ENCODE data around the gene TMEM132E. TPM values are rescaled to one million over a fixed set of nuclear protein-coding genes. Genes with fewer than 3 reads are reported as not detected.

Gene TMEM132E
- total and polyA plus RNA-seq, 11 donors: 0.04 to 0.20 (median 0.09) TPM; not detected in 8

- H3K27me3 ChIP-seq: peaks cover 4 to 84% (median 21%) of the 10 kb centered on the region in 9 donors
- ATAC-seq: no peak
- intact Hi-C loops (cut with DNase I): no loop called here
Observed at GRCh38 chr17:34568953-34569352, 10.4 kb upstream of the TMEM132E start.

GRCh38 chr17:34569591-34569990, 9.8 kb upstream of the TMEM132E start:
- no peaks in the 10 kb centered on the region for H3K9me3 ChIP-seq
- peaks cover 2 to 90% (median 21%) of the 10 kb centered on the region in 9 donors for H3K27me3 ChIP-seq
- no peak overlapping the region for H3K4me3 ChIP-seq
- H3K36me3 ChIP-seq: no peaks in the 10 kb centered on the region
- WGBS, 4 donors: 23 to 43% (median 40%) methylated on average over 2 of the region's 2 CpGs
- TF ChIP-seq, protein P1, sequence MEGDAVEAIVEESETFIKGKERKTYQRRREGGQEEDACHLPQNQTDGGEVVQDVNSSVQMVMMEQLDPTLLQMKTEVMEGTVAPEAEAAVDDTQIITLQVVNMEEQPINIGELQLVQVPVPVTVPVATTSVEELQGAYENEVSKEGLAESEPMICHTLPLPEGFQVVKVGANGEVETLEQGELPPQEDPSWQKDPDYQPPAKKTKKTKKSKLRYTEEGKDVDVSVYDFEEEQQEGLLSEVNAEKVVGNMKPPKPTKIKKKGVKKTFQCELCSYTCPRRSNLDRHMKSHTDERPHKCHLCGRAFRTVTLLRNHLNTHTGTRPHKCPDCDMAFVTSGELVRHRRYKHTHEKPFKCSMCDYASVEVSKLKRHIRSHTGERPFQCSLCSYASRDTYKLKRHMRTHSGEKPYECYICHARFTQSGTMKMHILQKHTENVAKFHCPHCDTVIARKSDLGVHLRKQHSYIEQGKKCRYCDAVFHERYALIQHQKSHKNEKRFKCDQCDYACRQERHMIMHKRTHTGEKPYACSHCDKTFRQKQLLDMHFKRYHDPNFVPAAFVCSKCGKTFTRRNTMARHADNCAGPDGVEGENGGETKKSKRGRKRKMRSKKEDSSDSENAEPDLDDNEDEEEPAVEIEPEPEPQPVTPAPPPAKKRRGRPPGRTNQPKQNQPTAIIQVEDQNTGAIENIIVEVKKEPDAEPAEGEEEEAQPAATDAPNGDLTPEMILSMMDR (IDR thresholded peaks at IDR 0.05): no peak
- TF ChIP-seq POLR2A (IDR thresholded peaks at IDR 0.05): no peak
- DNase-seq: no peak
- intact Hi-C loops (cut with DNase I): no loop called here
- H3K4me1 ChIP-seq: no peaks in the 10 kb centered on the region
- ATAC-seq: no peak
- no peak overlapping the region for H3K27ac ChIP-seq

More at GRCh38 chr17:34568953-34569352, 10.4 kb upstream of the TMEM132E start:
- H3K27ac ChIP-seq: no peak overlapping the region
- no peaks in the 10 kb centered on the region for H3K36me3 ChIP-seq
- DNase-seq: no peak
- H3K4me1 ChIP-seq: no peaks in the 10 kb centered on the region
- H3K4me3 ChIP-seq: no peak overlapping the region
- H3K9me3 ChIP-seq: no peaks in the 10 kb centered on the region
- WGBS, 4 donors: 66 to 87% (median 80%) methylated on average over 5 to 6 of the region's 6 CpGs
- no peak for TF ChIP-seq POLR2A (IDR thresholded peaks at IDR 0.05)
- TF ChIP-seq, protein P1 (IDR thresholded peaks at IDR 0.05): no peak

DNA sequence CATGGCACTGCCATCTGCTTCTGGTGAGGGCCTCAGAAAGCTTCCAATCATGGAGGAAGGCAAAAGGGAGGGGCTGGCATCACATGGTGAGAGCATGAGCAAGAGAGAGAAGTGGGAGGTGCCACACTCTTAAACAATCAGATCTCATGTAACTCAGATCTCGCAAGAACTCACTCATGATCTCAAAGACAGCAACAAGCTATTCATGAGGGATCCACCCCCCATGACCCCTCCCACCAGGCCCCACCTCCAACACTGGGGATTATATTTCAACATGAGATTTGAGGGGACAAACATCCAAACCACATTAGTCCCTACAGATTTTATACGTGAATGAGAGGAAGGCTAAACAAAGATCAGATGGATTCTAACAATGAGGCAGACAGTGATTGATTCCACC, 8.9 kb upstream of the TMEM132E start:
- Histone ChIP-seq H3K27ac (no peak overlapping the region), H3K36me3 (no peaks in the 10 kb centered on the region), H3K4me3 (no peak overlapping the region), H3K9me3 (peaks cover 0 to 4% (median 0%) of the 10 kb centered on the region in 12 donors), H3K4me1 (no peaks in the 10 kb centered on the region), H3K27me3 (peaks cover 0 to 96% (median 21%) of the 10 kb centered on the region in 9 donors)
- TF ChIP-seq, protein P1 (IDR thresholded peaks at IDR 0.05): no peak
- TF ChIP-seq POLR2A (IDR thresholded peaks at IDR 0.05): no peak
- DNase-seq: no peak
- intact Hi-C loops (cut with DNase I): no loop called here
- 40 to 46% (median 43%) methylated on average over 2 of the region's 2 CpGs for WGBS, 4 donors
- ATAC-seq: no peak

DNA sequence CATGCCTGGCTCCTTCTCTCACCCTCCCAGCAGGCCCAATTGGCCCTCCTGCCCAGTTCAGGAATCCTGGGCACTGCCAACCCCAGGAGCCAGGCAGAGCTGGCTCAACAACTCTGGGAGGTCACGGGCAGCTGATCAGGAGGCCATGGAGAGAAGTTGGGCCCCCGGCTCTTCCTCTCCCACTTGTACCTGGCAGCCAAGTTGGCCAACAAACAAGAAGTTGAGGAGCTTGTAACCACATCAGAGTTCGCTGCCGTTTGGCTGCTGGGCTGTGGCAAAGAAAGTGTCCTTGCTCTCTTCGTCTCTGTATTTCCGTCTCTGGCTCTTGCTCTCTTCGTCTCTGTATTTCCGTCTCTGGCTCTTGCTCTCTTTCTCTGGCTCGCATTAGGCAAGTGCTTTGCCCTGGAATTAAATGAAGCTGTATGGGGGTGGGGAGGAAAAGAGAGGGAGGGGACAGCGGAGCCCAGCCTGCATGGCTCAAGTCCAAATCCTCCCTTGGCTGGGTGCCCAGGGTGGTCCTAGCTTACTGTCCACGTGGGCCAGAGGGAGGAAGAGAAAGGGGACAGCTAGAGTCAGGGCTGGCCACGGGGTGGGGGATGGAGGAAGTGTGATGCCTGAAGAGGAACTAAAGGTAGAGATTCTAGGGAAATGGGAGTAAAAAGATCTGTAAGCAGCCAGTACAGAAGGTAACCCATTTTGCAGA, 7.8 kb upstream of the TMEM132E start:
- 30 to 44% (median 35%) methylated on average over 12 of the region's 12 CpGs for WGBS, 4 donors
- no peak overlapping the region for H3K4me3 ChIP-seq
- H3K27me3 ChIP-seq: peaks cover 0 to 98% (median 21%) of the 10 kb centered on the region in 9 donors
- DNase-seq (no peak), ATAC-seq (no peak)
- intact Hi-C loops (cut with DNase I): no loop called here
- H3K36me3 ChIP-seq: no peaks in the 10 kb centered on the region
- H3K4me1 ChIP-seq: no peaks in the 10 kb centered on the region
- H3K27ac ChIP-seq: no peak overlapping the region
- no peak for TF ChIP-seq POLR2A (IDR thresholded peaks at IDR 0.05)
- TF ChIP-seq, protein P1 (IDR thresholded peaks at IDR 0.05): no peak
- H3K9me3 ChIP-seq: peaks cover 0 to 4% (median 0%) of the 10 kb centered on the region in 12 donors
